HepG2 (cell line): Measurements from ENCODE around the gene SMARCE1. TPM values are rescaled to one million over a fixed set of nuclear protein-coding genes. Genes with fewer than 3 reads are reported as not detected.

Source experiments
- ATAC-seq: fragments of 200-7000 bp; cut with Tn5 transposase; 3 replicates; pipeline ENCODE4 v1.9.1; 2020; ENCODE audit warnings: mild to moderate bottlenecking, moderate library complexity
- BruUV-seq: library from RNA; stranded (reverse); fragments of 400-500 nt; replicated peaks from 2 replicates; lab custom pipeline; 2021; lab: Mats Ljungman, UMichigan
- CTCF ChIA-PET: fragments of 300-600 bp; formaldehyde crosslinking; extraction: SDS; loops from one replicate; lab custom pipeline; 2021; ENCODE audit warnings: low total read pairs, inconsistent platforms, low intra/inter-chr PET ratio; lab: Yijun Ruan, JAX
- POLR2A ChIA-PET: fragments of 350-600 bp; sonication (Branson Sonifier 250); formaldehyde crosslinking; loops from one replicate; lab custom pipeline; 2020; ENCODE audit warnings: antibody characterized with exemption, inconsistent platforms; lab: Yijun Ruan, JAX
- DNase-seq: peaks from one replicate; pipeline ENCODE4 v3.0.0-alpha.2; 2015; ENCODE audit warnings: low spot score
- FAIRE-seq: peaks from 3 replicates; lab custom pipeline; 2011; peaks lifted over from hg19 to GRCh38; lab: Jason Lieb, UNC
- H2AFZ ChIP-seq: one replicate; pipeline ENCODE4 v1.6.1; 2011; ENCODE audit warnings: low read length, inconsistent platforms
- H3K27ac ChIP-seq: fragments of 300-600 bp; 3 replicates; pipeline ENCODE4 v1.8.0; 2011; ENCODE audit warnings: mixed run types, mild to moderate bottlenecking, mixed read lengths, low read length, inconsistent platforms; ENCODE audit not compliant: insufficient read depth; ENCODE audit errors: extremely low read length
- H3K27me3 ChIP-seq, 2 experiments: fragments of 200-600 bp in 1 of 2; 2 replicates in 1 of 2; 3 replicates in 1 of 2; pipeline versions ENCODE4 v1.6.0 to v1.8.0; 2011; ENCODE audit warnings: low read length in 2 of 2, mild to moderate bottlenecking in 2 of 2, moderate library complexity in 2 of 2, inconsistent platforms in 1 of 2; ENCODE audit not compliant: insufficient read depth in 2 of 2, control insufficient read depth in 1 of 2
- H3K36me3 ChIP-seq, 2 experiments: fragments of 200-600 bp in 1 of 2; replicated peaks in 1 of 2; 2 replicates in 1 of 2; 3 replicates in 1 of 2; pipeline versions ENCODE4 v1.5.1 to v1.8.0; 2011; ENCODE audit warnings: low read length in 2 of 2, inconsistent platforms in 1 of 2; ENCODE audit not compliant: insufficient read depth in 2 of 2, control insufficient read depth in 1 of 2
- H3K4me1 ChIP-seq: 2 replicates; pipeline ENCODE4 v1.5.1; 2012; ENCODE audit warnings: low read length, inconsistent platforms; ENCODE audit not compliant: insufficient read depth
- H3K4me2 ChIP-seq: 2 replicates; pipeline ENCODE4 v1.6.0; 2011; ENCODE audit warnings: low read depth, low read length, inconsistent platforms
- H3K4me3 ChIP-seq, 3 experiments: fragments of 200-600 bp in 1 of 3; sonication (generic), shearing (Covaris generic) in 1 of 3; replicated peaks in 1 of 3; 2 replicates each; pipeline ENCODE4 v1.5.1; 2011 to 2016; ENCODE audit warnings: low read length in 3 of 3, inconsistent platforms in 2 of 3, low read depth in 2 of 3, mild to moderate bottlenecking in 2 of 3, control low read depth in 1 of 3, mixed read lengths in 1 of 3; ENCODE audit not compliant: insufficient read depth in 1 of 3
- H3K79me2 ChIP-seq: one replicate; pipeline ENCODE4 v1.6.1; 2011; ENCODE audit warnings: low read length, inconsistent platforms; ENCODE audit not compliant: insufficient read depth
- H3K9ac ChIP-seq: 2 replicates; pipeline ENCODE4 v1.6.0; 2011; ENCODE audit warnings: mild to moderate bottlenecking, low read depth, low read length, inconsistent platforms; ENCODE audit not compliant: insufficient read depth
- H3K9me3 ChIP-seq: 2 replicates; pipeline ENCODE4 v1.5.1; 2012; ENCODE audit warnings: mild to moderate bottlenecking, low read length
- H4K20me1 ChIP-seq: 2 replicates; pipeline ENCODE4 v1.6.0; 2011; ENCODE audit warnings: inconsistent platforms, mild to moderate bottlenecking, low read length, moderate library complexity; ENCODE audit not compliant: insufficient read depth
- ATF7-NPFF ChIP-seq: sonication (generic); formaldehyde crosslinking; IDR thresholded peaks from 2 replicates; pipeline ENCODE4 v1.8.1; 2023; ENCODE audit warnings: mild to moderate bottlenecking, low read depth, missing genetic modification reagents, moderate library complexity
- EZH2 ChIP-seq: conservative IDR thresholded peaks from 2 replicates; pipeline ENCODE4 v1.6.1; 2012; ENCODE audit warnings: mild to moderate bottlenecking, low read depth, low read length, moderate library complexity
- HDAC6 ChIP-seq: fragments of 200-600 bp; sonication (generic); IDR thresholded peaks from 2 replicates; pipeline ENCODE4 v1.7.0; 2017; ENCODE audit warnings: mild to moderate bottlenecking, antibody characterized with exemption, low read length, low read depth
- HIC2 ChIP-seq: sonication (generic); formaldehyde crosslinking; IDR thresholded peaks from 2 replicates; pipeline ENCODE4 v1.9.0; 2022; ENCODE audit warnings: low read depth, missing genetic modification reagents
- JUNB ChIP-seq: sonication (generic); formaldehyde crosslinking; IDR thresholded peaks from 2 replicates; pipeline ENCODE4 v1.8.0; 2022; ENCODE audit warnings: missing genetic modification reagents, mild to moderate bottlenecking, borderline replicate concordance
- MTF2 ChIP-seq: sonication (generic); formaldehyde crosslinking; IDR thresholded peaks from 2 replicates; pipeline ENCODE4 v1.5.0; 2020; ENCODE audit warnings: missing genetic modification reagents, borderline replicate concordance
- MYNN ChIP-seq: sonication (generic); formaldehyde crosslinking; IDR thresholded peaks from 2 replicates; pipeline ENCODE4 v1.4.0; 2020; ENCODE audit warnings: mild to moderate bottlenecking, low read depth, missing genetic modification reagents
- NR2C2 ChIP-seq: sonication (generic); formaldehyde crosslinking; IDR thresholded peaks from 2 replicates; pipeline ENCODE4 v1.4.0; 2020; ENCODE audit warnings: missing genetic modification reagents, mild to moderate bottlenecking, moderate library complexity, borderline replicate concordance
- PCBP2 ChIP-seq: fragments of 200-400 bp; formaldehyde crosslinking; optimal IDR thresholded peaks from 2 replicates; pipeline ENCODE3; 2018; ENCODE audit warnings: low read length, low read depth; ENCODE audit not compliant: poor library complexity, severe bottlenecking
- ZBTB42 ChIP-seq: sonication (generic); formaldehyde crosslinking; IDR thresholded peaks from 2 replicates; pipeline ENCODE4 v1.5.0; 2020; ENCODE audit warnings: mild to moderate bottlenecking, missing genetic modification reagents
- ZFP36L1 ChIP-seq: sonication (generic); formaldehyde crosslinking; IDR thresholded peaks from 2 replicates; pipeline ENCODE4 v1.8.0; 2022; ENCODE audit warnings: mild to moderate bottlenecking, missing genetic modification reagents, moderate library complexity
- ZMAT3 ChIP-seq: sonication (generic); formaldehyde crosslinking; conservative IDR thresholded peaks from 2 replicates; pipeline ENCODE4 v1.7.0; 2021; ENCODE audit warnings: missing genetic modification reagents
- ZNF225 ChIP-seq: sonication (generic); formaldehyde crosslinking; IDR thresholded peaks from 2 replicates; pipeline ENCODE4 v1.4.0; 2020; ENCODE audit warnings: mild to moderate bottlenecking, missing genetic modification reagents
- ZNF616 ChIP-seq: sonication (generic); formaldehyde crosslinking; IDR thresholded peaks from 2 replicates; pipeline ENCODE4 v1.5.0; 2020; ENCODE audit warnings: low read depth, mild to moderate bottlenecking, missing genetic modification reagents
- ZNF672 ChIP-seq: sonication (generic); formaldehyde crosslinking; IDR thresholded peaks from 2 replicates; pipeline ENCODE4 v1.8.1; 2022; ENCODE audit warnings: missing genetic modification reagents
- ZNF710 ChIP-seq: sonication (generic); formaldehyde crosslinking; IDR thresholded peaks from 2 replicates; pipeline ENCODE4 v1.5.0; 2020; ENCODE audit warnings: mild to moderate bottlenecking, missing genetic modification reagents, borderline replicate concordance
- ZNF761 ChIP-seq: sonication (generic); formaldehyde crosslinking; conservative IDR thresholded peaks from 2 replicates; pipeline ENCODE4 v1.4.0; 2020; ENCODE audit warnings: mild to moderate bottlenecking, missing genetic modification reagents
- WGBS: methylation state at CpG from one replicate; pipeline ENCODE4 v1.1.6; 2017; ENCODE audit warnings: low lambda C conversion rate; 5-methylcytosine and 5-hydroxymethylcytosine counted together
- in situ Hi-C: cut with HindIII; loops from 2 replicates; pipeline ENCODE4 v1.10.0; 2017; ENCODE audit warnings: low pct_unique_long_range_greater_than_20kb; ENCODE audit not compliant: extremely low pct_ligation_motif_present
- intact Hi-C: fragments of 100-400 bp; cut with micrococcal nuclease; formaldehyde crosslinking; loops from one replicate; pipeline ENCODE4 v1.10.0; 2022; ENCODE audit not compliant: unreplicated experiment
- polyA plus RNA-seq, 8 experiments: library from polyadenylated mRNA; depleted of rRNA in 3 of 8; stranded (reverse) in 7 of 8; unstranded in 1 of 8; fragments of >200 nt; fragmentation: Illumina TruSeq in 4 of 8; extraction: Trizol in 4 of 8; gene quantifications; 2 replicates each; pipeline versions ENCODE4 v1.2.1 to v1.2.3, GENCODE V29; 2011 to 2016; ENCODE audit warnings: low read depth in 4 of 8, missing spikeins in 1 of 8, mixed read lengths in 1 of 8; ENCODE audit not compliant: insufficient read depth in 1 of 8
- total RNA-seq, 5 experiments: library from RNA; depleted of rRNA; stranded (reverse); fragments of >200 nt; fragmentation: Illumina TruSeq; extraction: Trizol; gene quantifications; 2 replicates each; pipeline ENCODE4 v1.2.3, GENCODE V29; 2016; ENCODE audit warnings: low read depth in 1 of 5

SMARCE1 gene
- total and polyA plus RNA-seq, 2 of the 13 experiments (the other 11 are each of a cell fraction or from before 2014, with no cell fraction given): 43.5 to 127 TPM

GRCh38 chr17:40622509-40622928 is 25.1 kb downstream of the SMARCE1 start:
- FAIRE-seq: no peak
- in situ Hi-C loops: no loop called here
- peaks cover 0 to 20% of the 10 kb centered on the region in 2 experiments; a peak in 3 of 5 replicates for H3K27me3 ChIP-seq
- ChIA-PET CTCF (no interaction called here), POLR2A (no interaction called here)
- ATAC-seq: no peak
- DNase-seq: no peak
- no peaks in the 10 kb centered on the region for H3K36me3 ChIP-seq
- no peak overlapping the region for H3K27ac ChIP-seq
- H3K4me3 ChIP-seq: no peak overlapping the region
- no TSS peak for BruUV-seq
- H4K20me1 ChIP-seq: no peaks in the 10 kb centered on the region
- no peaks in the 10 kb centered on the region for H3K9me3 ChIP-seq
- TF ChIP-seq ZNF761 (CRISPR knock-in tag): no peak
- no peak for TF ChIP-seq NR2C2 (CRISPR knock-in tag)
- TF ChIP-seq ZFP36L1 (CRISPR knock-in tag): no peak
- TF ChIP-seq ZNF616 (CRISPR knock-in tag): no peak
- no peak for TF ChIP-seq PCBP2
- TF ChIP-seq HIC2 (CRISPR knock-in tag): no peak
- no peak for TF ChIP-seq ZNF710
- no peak for TF ChIP-seq ZMAT3 (CRISPR knock-in tag)
- TF ChIP-seq ZBTB42 (CRISPR knock-in tag): no peak
- TF ChIP-seq MYNN (CRISPR knock-in tag): no peak
- no peak for TF ChIP-seq ZNF672 (CRISPR knock-in tag)
- no peak for TF ChIP-seq ATF7-NPFF (CRISPR knock-in tag)
- TF ChIP-seq JUNB (CRISPR knock-in tag): no peak
- no peak for TF ChIP-seq EZH2
- no peak for TF ChIP-seq MTF2 (CRISPR knock-in tag)
- no peak for TF ChIP-seq ZNF225 (CRISPR knock-in tag)
- TF ChIP-seq HDAC6: no peak
- H3K4me1 ChIP-seq: peaks cover 28% of the 10 kb centered on the region
- no peak overlapping the region for H2AFZ ChIP-seq
- H3K9ac ChIP-seq: no peak overlapping the region
- WGBS: 32% methylated on average over 3 of the region's 3 CpGs
- intact Hi-C loops: no loop called here
- no peak overlapping the region for H3K4me2 ChIP-seq
- no peaks in the 10 kb centered on the region for H3K79me2 ChIP-seq
